PC-3 (cell line): ENCODE results near the gene DMD. TPM values are rescaled to one million over a fixed set of nuclear protein-coding genes. Genes with fewer than 3 reads are reported as not detected.

Experiments used
- ATAC-seq: fragments of 200-7000 bp; cut with Tn5 transposase; 2 replicates; pipeline ENCODE4 v1.9.1; 2020; ENCODE audit warnings: mild to moderate bottlenecking, moderate library complexity
- BruUV-seq: library from RNA; stranded (reverse); fragments of 400-500 nt; replicated peaks from 2 replicates; lab custom pipeline; 2021; lab: Mats Ljungman, UMichigan
- CTCF ChIA-PET: fragments of 300-600 bp; sonication (Branson Sonifier 250); formaldehyde crosslinking; loops from one replicate; lab custom pipeline; 2022; ENCODE audit warnings: antibody characterized with exemption; lab: Charles Lee
- POLR2A ChIA-PET: fragments of 300-600 bp; sonication (Branson Sonifier 250); formaldehyde crosslinking; loops from one replicate; lab custom pipeline; 2022; ENCODE audit warnings: antibody characterized with exemption; ENCODE audit not compliant: unreplicated experiment; lab: Charles Lee
- DNase-seq: peaks from one replicate; pipeline ENCODE4 v3.0.0-alpha.2; 2015
- H2AFZ ChIP-seq: fragments of 300-600 bp; sonication (generic); 2 replicates; pipeline ENCODE4 v1.6.0; 2016; ENCODE audit warnings: antibody characterized with exemption, low read length
- H3F3A ChIP-seq: fragments of 300-600 bp; sonication (generic); one replicate; pipeline ENCODE4 v1.6.0; 2017; ENCODE audit warnings: antibody characterized with exemption, low read length, control low read depth, mild to moderate bottlenecking; ENCODE audit not compliant: unreplicated experiment
- H3K27ac ChIP-seq: fragments of 300-600 bp; sonication (generic); 2 replicates; pipeline ENCODE4 v1.5.1; 2016; ENCODE audit warnings: mild to moderate bottlenecking, low read length
- H3K27me3 ChIP-seq: fragments of 300-600 bp; sonication (generic); 2 replicates; pipeline ENCODE4 v1.6.1; 2016; ENCODE audit warnings: low read length, mixed read lengths
- H3K36me3 ChIP-seq: fragments of 300-600 bp; sonication (generic); 2 replicates; pipeline ENCODE4 v1.6.1; 2016; ENCODE audit warnings: low read depth, mixed run types, low read length, mixed read lengths
- H3K4me1 ChIP-seq: fragments of 300-600 bp; sonication (generic); 2 replicates; pipeline ENCODE4 v1.5.1; 2016; ENCODE audit warnings: low read length; ENCODE audit not compliant: insufficient read depth
- H3K4me2 ChIP-seq: fragments of 300-600 bp; sonication (generic); 2 replicates; pipeline ENCODE4 v1.6.0; 2016; ENCODE audit warnings: low read length
- H3K4me3 ChIP-seq: fragments of 300-600 bp; sonication (generic); 2 replicates; pipeline ENCODE4 v1.5.1; 2016; ENCODE audit warnings: mild to moderate bottlenecking, low read length, mixed read lengths
- H3K79me2 ChIP-seq: fragments of 300-600 bp; sonication (generic); 2 replicates; pipeline ENCODE4 v1.6.1; 2017; ENCODE audit warnings: low read length, mixed read lengths
- H3K9ac ChIP-seq: fragments of 300-600 bp; sonication (generic); 2 replicates; pipeline ENCODE4 v1.6.0; 2016; ENCODE audit warnings: mild to moderate bottlenecking, low read length
- H3K9me2 ChIP-seq: fragments of 300-600 bp; sonication (generic); replicated peaks from 2 replicates; pipeline ENCODE4 v1.6.1; 2016; ENCODE audit warnings: mixed run types, low read length, mixed read lengths
- H3K9me3 ChIP-seq: fragments of 300-600 bp; sonication (generic); 2 replicates; pipeline ENCODE4 v1.6.1; 2016; ENCODE audit warnings: low read length, mixed read lengths
- H4K20me1 ChIP-seq: fragments of 300-600 bp; sonication (generic); 2 replicates; pipeline ENCODE4 v1.6.1; 2016; ENCODE audit warnings: low read length, mixed read lengths
- CTCF ChIP-seq: fragments of 300-600 bp; sonication (generic); conservative IDR thresholded peaks from 2 replicates; pipeline ENCODE4 v1.5.1; 2017; ENCODE audit warnings: antibody characterized with exemption, low read depth, mild to moderate bottlenecking, low read length
- EZH2 ChIP-seq: fragments of 300-600 bp; sonication (generic); IDR thresholded peaks from one replicate; pipeline ENCODE4 v1.6.1; 2017; ENCODE audit warnings: antibody characterized with exemption, mild to moderate bottlenecking, low read length; ENCODE audit not compliant: unreplicated experiment
- EZH2phosphoT487 ChIP-seq: fragments of 300-600 bp; sonication (generic); IDR thresholded peaks from 2 replicates; pipeline ENCODE4 v1.6.1; 2018; ENCODE audit warnings: mild to moderate bottlenecking, antibody characterized with exemption, low read length, borderline replicate concordance
- intact Hi-C: fragments of 100-400 bp; cut with micrococcal nuclease; formaldehyde crosslinking; loops from 2 replicates; pipeline ENCODE4 v1.9.0; 2023
- total RNA-seq: library from RNA; depleted of rRNA; stranded (reverse); fragments of >200 nt; gene quantifications from 2 replicates; pipeline ENCODE4 v1.2.3, GENCODE V29; 2014

DMD gene
- total RNA-seq, 1 experiment from 2014 or later, result not detected

DNA sequence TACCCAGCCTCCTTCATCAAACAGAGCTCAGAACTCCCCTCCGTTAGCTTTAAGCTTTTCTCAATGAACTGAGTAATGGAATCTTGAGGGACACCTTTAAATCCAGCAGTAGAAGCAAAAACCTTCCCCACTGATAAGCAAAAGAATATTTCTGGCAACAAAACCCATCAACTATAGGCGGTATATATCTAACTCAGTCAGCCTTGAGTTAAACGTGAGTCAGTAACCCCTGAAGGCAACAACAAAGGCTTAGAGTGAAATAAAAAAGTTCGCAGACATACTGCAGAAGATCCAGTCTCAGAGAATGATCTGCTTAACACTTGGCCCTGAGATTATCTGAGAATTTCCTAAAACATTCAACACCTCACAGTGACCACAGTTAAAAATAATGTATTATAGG, 77.2 kb downstream of the DMD start:
- H3K9ac ChIP-seq, result no peak overlapping the region
- ChIA-PET CTCF (no interaction called here), POLR2A (no interaction called here)
- ATAC-seq (no peak), DNase-seq (no peak)
- no peak overlapping the region for H3K27ac ChIP-seq
- no peaks in the 10 kb centered on the region for H3K9me2 ChIP-seq
- intact Hi-C loops, result no loop called here
- H4K20me1 ChIP-seq, result no peaks in the 10 kb centered on the region
- no peak overlapping the region for H3K4me3 ChIP-seq
- no peaks in the 10 kb centered on the region for H3K4me1 ChIP-seq
- H3F3A ChIP-seq, result no peaks in the 10 kb centered on the region
- H2AFZ ChIP-seq, result no peak overlapping the region
- no peaks in the 10 kb centered on the region for H3K79me2 ChIP-seq
- no TSS peak for BruUV-seq
- TF ChIP-seq CTCF (no peak), EZH2phosphoT487 (no peak), EZH2 (no peak)
- no peak overlapping the region for H3K4me2 ChIP-seq
- H3K27me3 ChIP-seq, result peaks cover 7% of the 10 kb centered on the region; the same call in 1 of the 2 replicates
- no peaks in the 10 kb centered on the region for H3K9me3 ChIP-seq
- H3K36me3 ChIP-seq, result no peaks in the 10 kb centered on the region

DNA sequence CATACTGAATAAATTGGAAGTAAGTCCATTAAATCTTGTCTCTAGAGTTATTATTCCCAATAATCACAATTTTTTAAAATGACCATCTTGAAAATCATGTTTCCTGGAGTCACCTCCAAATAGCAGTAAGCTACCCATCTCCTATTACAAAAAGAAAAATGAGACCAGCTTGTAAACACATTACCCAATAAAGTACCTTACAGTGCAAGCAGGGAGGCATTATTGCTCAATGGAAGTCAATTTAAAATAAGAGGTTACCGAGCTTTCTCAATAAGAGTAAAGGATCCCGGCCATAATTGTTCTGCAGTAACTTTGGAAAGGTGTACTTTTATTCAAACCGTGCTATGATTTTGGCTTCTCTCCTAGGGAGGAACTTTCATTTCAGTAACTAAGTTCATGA, 78.0 kb downstream of the DMD start:
- Histone ChIP-seq H3K9ac (no peak overlapping the region), H3K4me3 (no peak overlapping the region), H3K9me2 (no peaks in the 10 kb centered on the region), H4K20me1 (no peaks in the 10 kb centered on the region), H3K36me3 (no peaks in the 10 kb centered on the region), H3K9me3 (no peaks in the 10 kb centered on the region), H3K79me2 (no peaks in the 10 kb centered on the region), H3F3A (no peaks in the 10 kb centered on the region), H3K4me2 (no peak overlapping the region), H3K27ac (no peak overlapping the region), H3K4me1 (no peaks in the 10 kb centered on the region), H3K27me3 (peaks cover 11% of the 10 kb centered on the region), H2AFZ (no peak overlapping the region)
- TF ChIP-seq EZH2phosphoT487, result no peak
- no peak for TF ChIP-seq CTCF
- TF ChIP-seq EZH2, result no peak
- ATAC-seq (no peak), DNase-seq (no peak)
- no TSS peak for BruUV-seq
- intact Hi-C loops, result no loop called here
- ChIA-PET POLR2A (no interaction called here), CTCF (no interaction called here)

GRCh38 chrX:33132569-33132968, 78.8 kb downstream of the DMD start:
- Histone ChIP-seq H3K4me2 (no peak overlapping the region), H3K9ac (no peak overlapping the region), H3K9me3 (no peaks in the 10 kb centered on the region), H3K36me3 (no peaks in the 10 kb centered on the region), H3F3A (no peaks in the 10 kb centered on the region), H2AFZ (no peak overlapping the region), H3K27ac (no peak overlapping the region), H3K9me2 (no peaks in the 10 kb centered on the region), H3K79me2 (no peaks in the 10 kb centered on the region), H3K4me3 (no peak overlapping the region), H3K27me3 (peaks cover 11% of the 10 kb centered on the region), H3K4me1 (no peaks in the 10 kb centered on the region), H4K20me1 (no peaks in the 10 kb centered on the region)
- ChIA-PET CTCF (no interaction called here), POLR2A (no interaction called here)
- TF ChIP-seq CTCF (no peak), EZH2phosphoT487 (no peak), EZH2 (no peak)
- no peak for ATAC-seq
- intact Hi-C loops, result no loop called here
- DNase-seq, result no peak
- BruUV-seq, result no TSS peak
